ENCODE data around the gene GPRC5B.

The GPRC5B gene

GRCh38 chr16:19842426-19843157 is 42.1 kb downstream of the GPRC5B start:
- DNase-seq = no peak

- DNase-seq = no peak
These were observed 43.5 kb downstream of the GPRC5B start for GRCh38 chr16:19841184-19841583.

- no peak for DNase-seq
These were observed 44.0 kb downstream of the GPRC5B start for GRCh38 chr16:19840524-19841110.

GRCh38 chr16:19837984-19838707 is 46.5 kb downstream of the GPRC5B start:
- no peak for DNase-seq

- no peak for DNase-seq
These were observed 47.2 kb downstream of the GPRC5B start for GRCh38 chr16:19837331-19837980.

GRCh38 chr16:19835968-19836421 is 48.7 kb downstream of the GPRC5B start:
- no peak for DNase-seq

- DNase-seq = no peak
These were observed 49.5 kb downstream of the GPRC5B start for GRCh38 chr16:19835196-19835595.

- no peak for DNase-seq
These were observed 51.1 kb downstream of the GPRC5B start for GRCh38 chr16:19833581-19833980.

GRCh38 chr16:19833176-19833575 is 51.5 kb downstream of the GPRC5B start:
- no peak for DNase-seq

- no peak for DNase-seq
These were observed 53.0 kb downstream of the GPRC5B start for GRCh38 chr16:19831678-19832077.

GRCh38 chr16:19830902-19831560 is 53.6 kb downstream of the GPRC5B start:
- DNase-seq = no peak

GRCh38 chr16:19829844-19830692 is 54.6 kb downstream of the GPRC5B start:
- no peak for DNase-seq

- DNase-seq = no peak
These were observed 60.4 kb downstream of the GPRC5B start for GRCh38 chr16:19824216-19824615.

GRCh38 chr16:19823322-19823721 is 61.3 kb downstream of the GPRC5B start:
- DNase-seq = no peak

GRCh38 chr16:19822533-19822932 is 62.1 kb downstream of the GPRC5B start:
- no peak for DNase-seq

GRCh38 chr16:19817875-19818274 is 66.8 kb downstream of the GPRC5B start:
- DNase-seq = no peak

- DNase-seq = no peak
These were observed 67.5 kb downstream of the GPRC5B start for GRCh38 chr16:19817122-19817521.

GRCh38 chr16:19815418-19815817 is 69.2 kb downstream of the GPRC5B start:
- no peak for DNase-seq

GRCh38 chr16:19812986-19813385 is 71.7 kb downstream of the GPRC5B start:
- no peak for DNase-seq

GRCh38 chr16:19810817-19811731 is 73.6 kb downstream of the GPRC5B start:
- DNase-seq = no peak

- DNase-seq = no peak
These were observed 75.0 kb downstream of the GPRC5B start for GRCh38 chr16:19809693-19810092.

Measured in stimulated activated CD4-positive, alpha-beta T cell treated with anti-CD3 and anti-CD28 coated beads, Interleukin-4, amount 100 ng/mL, for 1 hour (primary cell).